Psoas muscle (tissue), 8 donors: ENCODE data around the gene DAPK3. TPM values are rescaled to one million over a fixed set of nuclear protein-coding genes. Genes with fewer than 3 reads are reported as not detected.

Source experiments
- ATAC-seq, 4 donors: fragments of 200-7000 bp; cut with Tn5 transposase; one replicate each; pipeline ENCODE4 v1.9.1; 2020; ENCODE audit warnings: moderate library complexity in 3 of 4, mild to moderate bottlenecking in 2 of 4
- DNase-seq, 2 donors: peaks; one replicate each; pipeline ENCODE4 v3.0.0-alpha.2; 2020
- H3K27ac ChIP-seq: fragments of 200-600 bp; one replicate; pipeline ENCODE4 v1.8.0; 2022
- H3K27me3 ChIP-seq, 3 donors: fragments of 200-600 bp in 1 of 3; one replicate each; pipeline versions ENCODE4 v1.6.1 to v1.8.0; 2013 to 2022; ENCODE audit warnings: low read length in 2 of 3, mild to moderate bottlenecking in 2 of 3, moderate library complexity in 1 of 3; ENCODE audit not compliant: insufficient read depth in 3 of 3
- H3K36me3 ChIP-seq, 2 donors: fragments of 200-600 bp in 1 of 2; one replicate each; pipeline versions ENCODE4 v1.6.1 to v1.8.0; 2013 to 2022; ENCODE audit warnings: low read depth in 1 of 2, mild to moderate bottlenecking in 1 of 2, moderate library complexity in 1 of 2; ENCODE audit not compliant: insufficient read depth in 1 of 2
- H3K4me1 ChIP-seq: fragments of 200-600 bp; one replicate; pipeline ENCODE4 v1.8.0; 2022
- H3K4me3 ChIP-seq: fragments of 200-600 bp; one replicate; pipeline ENCODE4 v1.8.0; 2022; ENCODE audit warnings: mild to moderate bottlenecking
- H3K9me3 ChIP-seq: fragments of 200-600 bp; one replicate; pipeline ENCODE4 v1.8.0; 2022
- CTCF ChIP-seq: fragments of 200-600 bp; IDR thresholded peaks from one replicate; pipeline ENCODE4 v1.8.0; 2022; ENCODE audit warnings: antibody characterized with exemption
- WGBS, 3 donors: extraction: QIAGEN DNeasy Blood & Tissue Kit; methylation state at CpG; one replicate each; pipeline versions ENCODE4 v1.1.6 to v1.1.7; 2013; 5-methylcytosine and 5-hydroxymethylcytosine counted together
- intact Hi-C, 2 donors: fragments of 100-400 bp; cut with DNase I; formaldehyde crosslinking; loops; one replicate each; pipeline versions ENCODE4 v1.11.0 to v1.14.2; 2022
- polyA plus RNA-seq, 3 donors: library from polyadenylated mRNA; stranded (reverse); fragments of 200-250 nt; gene quantifications; one replicate each; pipeline ENCODE4 v1.2.3, GENCODE V29; 2013
- total RNA-seq, 4 donors: library from RNA; stranded (reverse); fragmentation: NEBNext Ultra II Directional in 2 of 4; extraction: Animal tissue kit (Norgen Biotek cat#: 25700) in 2 of 4; gene quantifications; one replicate each; pipeline versions ENCODE4 v1.2.1 to v1.2.4, GENCODE V29; 2021 to 2023
- donor health status: healthy with polysubstance abuse.
- donor health status: DM: no; HTN: no; CAD: no; lungs with moderate emphysema.
- donor health status: Bipolar disorder and iron deficiency.
- donor health status: healthy.
- donor health status: DM: yes; HTN: yes; CAD: no.
- donor health status: DM: no; HTN: no; CAD: no.
- donor health status: DM: no; HTN: no; CAD: no.
- donor health status: DM: yes; HTN: yes; CAD: no.

DAPK3 gene
- total and polyA plus RNA-seq, 7 donors, result 92.6 to 176 (median 142) TPM

DNA sequence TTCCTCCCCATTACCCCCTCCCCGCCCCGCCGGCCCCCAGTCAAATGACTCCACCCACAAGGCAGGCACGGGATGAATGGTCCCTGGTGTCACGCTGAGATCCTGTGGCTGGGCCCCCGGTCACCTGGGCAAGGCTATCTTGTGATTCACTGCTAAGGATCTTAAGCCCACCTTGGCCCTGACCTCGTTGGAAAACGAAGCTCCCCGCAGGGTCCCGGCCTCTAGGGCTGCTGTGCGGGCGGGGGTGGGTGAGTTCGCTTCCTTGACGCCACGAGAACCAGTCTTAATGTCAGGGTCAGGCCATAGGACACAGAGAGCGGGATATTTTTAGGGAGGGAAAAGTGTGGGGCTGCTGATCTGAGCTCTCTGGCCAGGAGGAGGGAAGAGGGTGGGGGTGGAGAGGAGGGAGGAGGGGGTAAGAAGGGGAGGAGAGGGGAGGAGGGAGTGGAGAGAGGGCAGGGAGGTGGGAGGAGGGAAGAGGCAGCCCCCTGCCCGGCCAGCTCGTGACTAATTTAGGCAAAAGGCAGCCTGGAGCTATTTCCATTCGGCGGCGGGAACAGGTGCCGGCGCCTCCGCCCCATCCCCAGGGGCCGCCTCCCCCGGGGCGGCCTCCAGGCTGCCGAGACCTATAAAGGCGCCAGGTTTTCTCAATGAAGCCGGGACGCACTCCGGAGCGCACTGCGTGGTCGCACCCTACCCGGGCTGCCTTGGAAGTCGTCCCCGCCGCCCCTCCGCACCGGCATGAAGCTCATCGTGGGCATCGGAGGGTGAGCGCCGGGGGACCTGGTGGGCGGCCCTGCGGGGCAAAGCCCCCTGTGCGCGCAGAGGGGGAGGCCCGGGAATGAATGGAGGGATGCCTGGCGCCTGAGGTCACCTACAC is 37.7 kb downstream of the DAPK3 start, which contains the start of gene NMRK2:
Gene NMRK2 (plus strand): TSS at position 139 of the 880 bp plus-strand sequence. CDS start 603 bp downstream, at position 742.
- 1 to 2% (median 2%) methylated on average over 48 to 51 of the region's 51 CpGs for WGBS, 3 donors
- peak; percentile 67 to 72 for DNase-seq
- no peaks in the 10 kb centered on the region for H3K36me3 ChIP-seq
- TF ChIP-seq CTCF, result no peak
- peak; percentile 64 to 84 (median 74) for ATAC-seq
- peak within 1 kb of the TSS; percentile 50 for H3K4me3 ChIP-seq
- H3K27ac ChIP-seq, result peak within 1 kb of the TSS; percentile 81
- no peaks in the 10 kb centered on the region for H3K9me3 ChIP-seq
- no peaks in the 10 kb centered on the region for H3K27me3 ChIP-seq
- peaks cover 6% of the 10 kb centered on the region for H3K4me1 ChIP-seq
- intact Hi-C loops, result no loop called here

- H3K4me1 ChIP-seq, result peaks cover 6% of the 10 kb centered on the region
- H3K27me3 ChIP-seq, result no peaks in the 10 kb centered on the region
- H3K36me3 ChIP-seq, result no peaks in the 10 kb centered on the region
- 28 to 33% (median 32%) methylated on average over 8 of the region's 8 CpGs for WGBS, 3 donors
- TF ChIP-seq CTCF, result no peak
- H3K27ac ChIP-seq, result peak overlapping the region; percentile 81
- DNase-seq (peak; percentile 64 to 69), ATAC-seq (peak; percentile 43 to 50 (median 47))
- no peaks in the 10 kb centered on the region for H3K9me3 ChIP-seq
- H3K4me3 ChIP-seq, result no peak overlapping the region
- intact Hi-C loops, result no loop called here
These were observed 39.9 kb downstream of the DAPK3 start for GRCh38 chr19:3931041-3931440.

- ATAC-seq (no peak), DNase-seq (no peak)
- no peak overlapping the region for H3K27ac ChIP-seq
- H3K9me3 ChIP-seq, result no peaks in the 10 kb centered on the region
- no peaks in the 10 kb centered on the region for H3K36me3 ChIP-seq
- no peaks in the 10 kb centered on the region for H3K27me3 ChIP-seq
- H3K4me3 ChIP-seq, result no peak overlapping the region
- intact Hi-C loops, result loop anchor here in 1 of 2 donors (2.0 kb wide), 1 partner anchor 21 kb away; no protein-coding TSS in a partner anchor
- H3K4me1 ChIP-seq, result no peaks in the 10 kb centered on the region
- no peak for TF ChIP-seq CTCF
- 53 to 72% (median 69%) methylated on average over 1 of the region's 1 CpG for WGBS, 3 donors
These were observed 47.0 kb downstream of the DAPK3 start for GRCh38 chr19:3923912-3924311.

DNA sequence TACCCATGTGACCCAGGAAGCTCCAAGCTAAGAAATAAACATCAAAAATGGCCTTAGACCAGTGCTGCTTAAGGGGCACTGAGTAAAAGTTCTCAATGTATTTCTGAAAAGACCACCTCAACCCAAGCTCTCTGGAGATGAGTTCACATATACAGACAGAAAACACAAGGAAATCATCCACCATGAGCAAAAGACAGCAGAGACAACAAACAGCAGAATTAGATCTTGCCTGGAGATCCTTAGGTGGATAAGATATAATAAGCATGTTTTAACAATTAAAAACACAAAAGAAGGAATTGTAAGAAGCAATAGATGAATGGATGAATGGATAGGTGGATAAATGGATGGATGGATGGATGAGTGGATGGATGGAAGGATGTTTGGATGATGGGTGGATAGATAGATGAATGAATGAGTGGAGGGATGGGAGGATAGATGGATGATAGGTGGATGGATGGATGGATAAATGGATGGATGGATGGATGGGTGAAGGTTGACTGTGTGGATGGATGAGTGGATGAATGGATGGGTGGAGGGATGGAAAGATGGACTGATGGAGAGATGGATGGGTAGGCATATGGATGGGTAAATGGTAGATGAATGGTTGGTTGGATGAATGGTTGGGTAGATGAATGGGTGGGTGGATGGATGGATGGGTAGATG is 47.7 kb downstream of the DAPK3 start:
- no peaks in the 10 kb centered on the region for H3K36me3 ChIP-seq
- TF ChIP-seq CTCF, result no peak
- intact Hi-C loops, result no loop called here
- no peak overlapping the region for H3K27ac ChIP-seq
- no peak for DNase-seq
- H3K27me3 ChIP-seq, result no peaks in the 10 kb centered on the region
- no peaks in the 10 kb centered on the region for H3K9me3 ChIP-seq
- ATAC-seq, result no peak
- H3K4me3 ChIP-seq, result no peak overlapping the region
- H3K4me1 ChIP-seq, result no peaks in the 10 kb centered on the region
